H1 (cell line): ENCODE measurements around the gene PXK. TPM values are rescaled to one million over a fixed set of nuclear protein-coding genes. Genes with fewer than 3 reads are reported as not detected.

Experiments
- CTCF ChIA-PET: fragments of 300-600 bp; sonication (Branson Sonifier 250); formaldehyde crosslinking; loops from one replicate; lab custom pipeline; 2021; ENCODE audit not compliant: partially characterized antibody; lab: Charles Lee
- POLR2A ChIA-PET: fragments of 300-600 bp; sonication (Branson Sonifier 250); formaldehyde crosslinking; loops from one replicate; lab custom pipeline; 2021; ENCODE audit warnings: inconsistent platforms; ENCODE audit not compliant: partially characterized antibody; lab: Charles Lee
- DNase-seq, 2 experiments: peaks; one replicate each; pipeline versions ENCODE4 v3.0.0 to v3.0.0-alpha.2; 2010 to 2022; ENCODE audit warnings: low spot score in 2 of 2, low read depth in 1 of 2, mixed read lengths in 1 of 2
- FAIRE-seq: peaks from 2 replicates; lab custom pipeline; 2011; peaks lifted over from hg19 to GRCh38; lab: Jason Lieb, UNC
- H2AFZ ChIP-seq: 2 replicates; pipeline ENCODE4 v1.8.1; 2012; ENCODE audit warnings: low read length, inconsistent platforms
- H2AK5ac ChIP-seq: 2 replicates; pipeline ENCODE4 v1.6.1; 2013; ENCODE audit warnings: low read depth, low read length
- H2BK120ac ChIP-seq: replicated peaks from 2 replicates; pipeline ENCODE3; 2013; ENCODE audit warnings: low read depth, low read length, inconsistent platforms
- H2BK12ac ChIP-seq: 2 replicates; pipeline ENCODE4 v1.6.1; 2013; ENCODE audit warnings: low read depth, low read length
- H2BK15ac ChIP-seq: 2 replicates; pipeline ENCODE4 v1.6.1; 2013; ENCODE audit warnings: low read length
- H2BK20ac ChIP-seq: 2 replicates; pipeline ENCODE4 v1.6.1; 2013; ENCODE audit warnings: low read length
- H2BK5ac ChIP-seq: 2 replicates; pipeline ENCODE4 v1.6.1; 2013; ENCODE audit warnings: low read depth, low read length
- H3K14ac ChIP-seq: 2 replicates; pipeline ENCODE4 v1.6.1; 2013; ENCODE audit warnings: inconsistent platforms; ENCODE audit not compliant: insufficient read length
- H3K18ac ChIP-seq: 2 replicates; pipeline ENCODE4 v1.6.1; 2013; ENCODE audit warnings: low read length; ENCODE audit errors: extremely low read depth
- H3K23ac ChIP-seq: 2 replicates; pipeline ENCODE4 v1.6.1; 2013; ENCODE audit warnings: inconsistent platforms; ENCODE audit not compliant: insufficient read length
- H3K23me2 ChIP-seq: 2 replicates; pipeline ENCODE4 v1.6.1; 2013; ENCODE audit warnings: low read depth, low read length
- H3K27ac ChIP-seq: 2 replicates; pipeline ENCODE4 v1.6.1; 2011; ENCODE audit warnings: low read depth, low read length, inconsistent platforms
- H3K27me3 ChIP-seq, 4 experiments: replicated peaks in 1 of 4; 1 replicate in 1 of 4; 2 replicates in 3 of 4; pipeline versions ENCODE4 v1.6.1 to v1.8.1; 2011 to 2013; ENCODE audit warnings: low read length in 3 of 4, mild to moderate bottlenecking in 3 of 4, inconsistent platforms in 2 of 4, mixed read lengths in 2 of 4, moderate library complexity in 1 of 4; ENCODE audit not compliant: control insufficient read depth in 3 of 4, insufficient read depth in 3 of 4; ENCODE audit errors: extremely low read depth in 1 of 4
- H3K36me3 ChIP-seq, 4 experiments: 2 replicates each; pipeline versions ENCODE4 v1.6.1 to v1.8.1; 2011 to 2013; ENCODE audit warnings: mild to moderate bottlenecking in 4 of 4, low read length in 3 of 4, moderate library complexity in 2 of 4, control low read depth in 1 of 4, inconsistent platforms in 1 of 4; ENCODE audit not compliant: insufficient read depth in 4 of 4, control insufficient read depth in 2 of 4
- H3K4ac ChIP-seq: replicated peaks from 2 replicates; pipeline ENCODE3; 2013; ENCODE audit warnings: low read length, low read depth, mixed read lengths, inconsistent platforms; ENCODE audit not compliant: insufficient read length
- H3K4me1 ChIP-seq, 4 experiments: replicated peaks in 1 of 4; 1 replicate in 1 of 4; 2 replicates in 3 of 4; pipeline versions ENCODE4 v1.6.1 to v1.8.1; 2011 to 2013; ENCODE audit warnings: low read length in 3 of 4, inconsistent platforms in 2 of 4, mixed read lengths in 1 of 4; ENCODE audit not compliant: insufficient read depth in 4 of 4, control insufficient read depth in 3 of 4
- H3K4me2 ChIP-seq, 2 experiments: 2 replicates each; pipeline versions ENCODE4 v1.6.1 to v1.8.1; 2011 to 2013; ENCODE audit warnings: low read depth in 2 of 2, low read length in 2 of 2, control low read depth in 1 of 2, inconsistent platforms in 1 of 2, mild to moderate bottlenecking in 1 of 2; ENCODE audit not compliant: insufficient read depth in 1 of 2
- H3K4me3 ChIP-seq, 4 experiments: fragments of 200-600, 300-600 bp in 1 of 4; sonication (generic), shearing (Covaris generic), sonication (Bioruptor Twin) in 1 of 4; 2 replicates each; pipeline versions ENCODE4 v1.5.1 to v1.8.1; 2011 to 2016; ENCODE audit warnings: low read length in 4 of 4, low read depth in 3 of 4, control low read depth in 2 of 4, inconsistent platforms in 2 of 4, mild to moderate bottlenecking in 2 of 4, mixed read lengths in 1 of 4, moderate library complexity in 1 of 4; ENCODE audit not compliant: insufficient read depth in 2 of 4; ENCODE audit errors: extremely low read depth in 1 of 4
- H3K56ac ChIP-seq: replicated peaks from 2 replicates; pipeline ENCODE3; 2013; ENCODE audit warnings: low read depth, mild to moderate bottlenecking, mixed read lengths, low read length, inconsistent platforms; ENCODE audit not compliant: insufficient read length
- H3K79me1 ChIP-seq: 2 replicates; pipeline ENCODE4 v1.6.1; 2013; ENCODE audit warnings: low read depth, low read length, control low read depth
- H3K79me2 ChIP-seq, 2 experiments: 2 replicates each; pipeline versions ENCODE4 v1.6.1 to v1.8.1; 2012 to 2013; ENCODE audit warnings: low read length in 2 of 2, mild to moderate bottlenecking in 2 of 2, inconsistent platforms in 1 of 2; ENCODE audit not compliant: insufficient read depth in 2 of 2, control insufficient read depth in 1 of 2
- H3K9ac ChIP-seq, 4 experiments: replicated peaks in 1 of 4; 1 replicate in 1 of 4; 2 replicates in 3 of 4; pipeline versions ENCODE4 v1.6.1 to v1.8.1; 2011 to 2013; ENCODE audit warnings: low read depth in 3 of 4, low read length in 3 of 4, control low read depth in 2 of 4, mild to moderate bottlenecking in 2 of 4, moderate library complexity in 2 of 4, inconsistent platforms in 1 of 4; ENCODE audit errors: extremely low read depth in 1 of 4
- H3K9me3 ChIP-seq, 2 experiments: 2 replicates each; pipeline versions ENCODE4 v1.6.1 to v1.8.1; 2012 to 2013; ENCODE audit warnings: mild to moderate bottlenecking in 2 of 2, moderate library complexity in 2 of 2, control low read depth in 1 of 2, inconsistent platforms in 1 of 2, low read depth in 1 of 2, low read length in 1 of 2, mixed read lengths in 1 of 2; ENCODE audit not compliant: insufficient read depth in 2 of 2
- H4K20me1 ChIP-seq, 2 experiments: replicated peaks in 1 of 2; 2 replicates each; pipeline versions ENCODE3 to v1.8.1; 2011 to 2013; ENCODE audit warnings: inconsistent platforms in 2 of 2, low read length in 2 of 2, mild to moderate bottlenecking in 1 of 2; ENCODE audit not compliant: insufficient read depth in 2 of 2, control insufficient read depth in 1 of 2
- H4K5ac ChIP-seq: 2 replicates; pipeline ENCODE4 v1.6.1; 2013; ENCODE audit warnings: low read length, low read depth, mixed read lengths, inconsistent platforms; ENCODE audit not compliant: insufficient read length
- H4K8ac ChIP-seq: 2 replicates; pipeline ENCODE4 v1.8.0; 2013; ENCODE audit warnings: mild to moderate bottlenecking, moderate library complexity, low read length, inconsistent platforms; ENCODE audit not compliant: insufficient read depth; ENCODE audit errors: extremely low read depth
- H4K91ac ChIP-seq: replicated peaks from 2 replicates; pipeline ENCODE3; 2013; ENCODE audit warnings: low read length, mixed read lengths, inconsistent platforms; ENCODE audit not compliant: insufficient read length
- JUND ChIP-seq: IDR thresholded peaks from 2 replicates; pipeline ENCODE4 v1.6.1; 2011; ENCODE audit warnings: mild to moderate bottlenecking, improper control_type of control experiment, low read length
- NANOG ChIP-seq: IDR thresholded peaks from 2 replicates; pipeline ENCODE4 v1.6.1; 2011; ENCODE audit warnings: low read length, low read depth, mild to moderate bottlenecking, inconsistent platforms; ENCODE audit not compliant: insufficient read depth, poor library complexity, severe bottlenecking
- whole genome bisulfite sequencing, 2 experiments: shearing (Covaris generic) in 1 of 2; methylation state at CpG; one replicate each; pipeline versions ENCODE4 v1.1.6 to v1.1.7; 2013 to 2015; ENCODE audit warnings: low lambda C conversion rate in 2 of 2, mixed read lengths in 2 of 2, inconsistent platforms in 1 of 2, low coverage in 1 of 2, missing lambda C conversion rate in 1 of 2; ENCODE audit not compliant: insufficient replicate concordance in 2 of 2, insufficient coverage in 1 of 2, insufficient read length in 1 of 2; ENCODE audit errors: extremely low coverage in 1 of 2, missing lambda C conversion rate in 1 of 2; 5-methylcytosine and 5-hydroxymethylcytosine counted together
- polyA plus RNA-seq, 7 experiments: library from polyadenylated mRNA; depleted of rRNA in 3 of 7; stranded (reverse) in 5 of 7; unstranded in 2 of 7; fragments of >200 nt in 5 of 7; fragments of 200-250 nt in 2 of 7; gene quantifications; 1 replicate in 5 of 7; 2 replicates in 1 of 7; 4 replicates in 1 of 7; pipeline versions ENCODE4 v1.2.1 to v1.2.3, GENCODE V29; 2011 to 2013; ENCODE audit warnings: missing spikeins in 2 of 7, mixed read lengths in 2 of 7
- total RNA-seq: library from RNA; stranded (reverse); fragmentation: NEBNext Ultra II Directional; extraction: Animal tissue kit (Norgen Biotek cat#: 25700); gene quantifications from 2 replicates; pipeline ENCODE4 v1.2.1, GENCODE V29; 2021

Gene PXK
- total and polyA plus RNA-seq, 2 of the 8 experiments (the other 6 are each of a cell fraction or from before 2014, with no cell fraction given) = 3.5 to 7.1 TPM

GRCh38 chr3:58411036-58411435 lies 78.3 kb downstream of the PXK start:
- Histone ChIP-seq H3K14ac (no peak overlapping the region), H2BK20ac (no peak overlapping the region), H3K36me3 (no peaks in the 10 kb centered on the region), H3K27ac (no peak overlapping the region), H3K4me3 (no peak overlapping the region), H2BK15ac (no peak overlapping the region), H2BK5ac (no peak overlapping the region), H4K91ac (no peak overlapping the region), H3K23ac (no peak overlapping the region), H3K23me2 (no peaks in the 10 kb centered on the region), H4K8ac (no peak overlapping the region), H3K79me1 (no peaks in the 10 kb centered on the region), H3K4me2 (no peak overlapping the region), H2BK12ac (no peak overlapping the region), H3K4ac (no peak overlapping the region), H3K18ac (no peak overlapping the region), H4K20me1 (no peaks in the 10 kb centered on the region), H3K9ac (no peak overlapping the region), H2AFZ (no peak overlapping the region), H3K9me3 (no peaks in the 10 kb centered on the region), H2AK5ac (no peak overlapping the region), H3K56ac (no peak overlapping the region), H3K27me3 (no peaks in the 10 kb centered on the region), H3K4me1 (peaks cover 0 to 5% (median 3%) of the 10 kb centered on the region in 4 experiments; a peak in 2 of 7 replicates), H4K5ac (no peak overlapping the region), H2BK120ac (no peak overlapping the region), H3K79me2 (no peaks in the 10 kb centered on the region)
- POLR2A ChIA-PET = interaction anchor here (2.7 kb wide), 1 partner anchor 10 kb away, joined by 9 read pairs; no protein-coding TSS in a partner anchor
- CTCF ChIA-PET = interaction anchor here (0.5 to 4.5 kb wide), 8 partner anchors 10 to 119 kb away, joined by 3 to 27 read pairs (median 4); no protein-coding TSS in a partner anchor
- FAIRE-seq (no peak), DNase-seq (no peak)
- 84% methylated on average over 3 of the region's 3 CpGs; no CpG with 5 or more reads in 1 of the 2 experiments for WGBS, 2 experiments
- TF ChIP-seq NANOG = no peak
- no peak for TF ChIP-seq JUND
